GM19468 (cell line): ENCODE data around the gene CRADD.
"Not testable (repeated sequence)": the region's sequence is repeated elsewhere in the genome, so short reads cannot be mapped to it uniquely, and the experiment has no call there.

Experiments used
- ATAC-seq: cut with Tn5 transposase; IDR thresholded peaks from one replicate; pipeline ENCODE4 v1.9.1; 2021; ENCODE audit warnings: mild to moderate bottlenecking, moderate library complexity, moderate number of reproducible peaks; ENCODE audit not compliant: unreplicated experiment; ENCODE audit errors: extremely low read depth

CRADD gene

DNA sequence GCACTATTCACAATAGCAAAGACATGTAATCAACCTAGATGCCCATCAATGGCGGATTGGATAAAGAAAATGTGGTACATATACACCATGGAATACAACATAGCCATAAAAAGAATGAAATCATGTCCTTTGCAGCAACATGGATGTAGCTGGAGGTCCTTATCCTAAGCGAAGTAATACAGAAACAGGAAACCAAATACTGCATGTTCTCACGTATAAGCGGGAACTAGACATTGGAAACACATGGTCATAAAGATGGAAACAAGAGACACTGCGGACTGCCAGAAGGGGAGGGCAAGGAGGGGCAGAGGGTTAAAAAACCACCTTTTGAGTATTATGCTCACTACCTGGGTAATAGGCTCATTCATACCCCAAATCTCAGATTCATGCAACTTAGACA, 237.1 kb downstream of the CRADD start:
- ATAC-seq = no peak

DNA sequence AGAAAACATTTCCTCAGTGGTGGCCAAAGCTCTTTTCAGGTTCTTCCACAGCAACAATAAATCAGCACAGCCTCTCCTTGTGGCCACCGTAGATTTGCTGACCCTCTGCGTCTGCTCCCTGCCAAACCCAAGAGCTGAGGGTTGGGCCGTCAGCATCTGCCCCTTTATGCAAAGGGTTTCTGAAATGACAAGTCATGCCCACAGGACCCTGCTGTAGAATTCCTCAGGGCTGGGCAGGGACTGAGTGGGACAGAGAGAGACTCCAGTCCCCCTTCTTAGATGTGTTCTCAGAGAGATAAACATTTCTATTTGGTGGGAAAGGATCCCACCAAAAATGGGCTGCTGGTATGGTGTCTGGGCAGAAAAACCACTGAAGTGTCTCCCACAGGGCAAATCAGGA, 238.2 kb downstream of the CRADD start:
- no peak for ATAC-seq

DNA sequence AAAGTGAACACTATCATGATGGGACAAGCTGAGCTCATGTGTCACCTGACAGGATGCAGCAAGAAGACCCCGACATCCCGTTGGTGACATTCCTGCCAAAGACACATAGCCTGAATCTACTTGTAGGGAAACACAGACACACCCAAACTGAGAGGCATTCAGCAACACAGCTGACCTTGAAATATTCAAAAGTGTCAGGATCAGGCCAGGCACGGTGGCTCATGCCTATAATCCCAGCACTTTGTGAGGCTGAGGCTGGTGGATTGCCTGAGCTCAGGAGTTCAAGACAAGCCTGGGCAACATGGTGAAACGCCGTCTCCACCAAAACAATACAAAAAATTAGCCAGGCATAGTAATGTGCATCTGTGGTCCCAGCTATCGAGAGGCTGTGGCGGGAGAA, 239.2 kb downstream of the CRADD start:
- ATAC-seq = no peak

DNA sequence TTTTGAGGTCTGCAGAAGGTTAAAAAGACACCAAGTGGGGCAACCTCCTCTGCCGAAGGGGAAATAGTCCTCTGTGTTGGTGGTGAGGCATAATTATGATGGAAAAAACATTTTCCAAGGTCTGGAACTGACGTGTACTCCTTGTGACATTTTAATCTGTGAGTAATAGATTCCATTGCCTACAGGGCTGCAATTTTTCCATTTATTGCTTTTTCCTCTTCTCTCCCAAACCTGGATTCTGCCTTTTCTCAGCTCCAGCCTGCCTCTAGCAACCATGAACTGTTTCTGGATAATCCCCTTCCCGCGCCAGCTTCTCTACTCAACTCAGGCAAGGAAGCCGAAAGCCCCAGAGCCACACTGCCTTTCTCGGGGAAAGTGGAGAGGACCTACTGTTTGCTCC, 241.1 kb downstream of the CRADD start:
- ATAC-seq = no peak

GRCh38 chr12:93918900-93919299, 241.7 kb downstream of the CRADD start:
- ATAC-seq = no peak

DNA sequence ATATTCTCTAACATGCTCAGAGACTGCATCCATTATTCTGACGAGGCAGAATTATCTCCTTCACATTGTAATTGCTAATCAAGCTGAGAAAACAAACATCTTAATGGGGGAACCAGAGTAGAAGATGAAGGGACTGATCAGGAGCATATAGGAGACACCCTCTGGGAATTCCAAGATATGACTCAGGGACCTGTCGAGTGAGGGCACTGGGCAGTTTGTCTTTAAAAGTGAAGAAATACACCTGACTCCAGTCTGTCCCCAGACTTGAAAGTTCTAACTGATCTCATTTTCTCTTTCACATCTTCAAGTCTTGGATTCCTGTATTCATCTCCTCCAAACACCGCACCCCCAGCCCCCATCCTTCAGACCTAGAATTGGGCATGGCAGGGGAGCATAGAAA, 244.3 kb downstream of the CRADD start:
- ATAC-seq = no peak

- ATAC-seq = no peak
These were observed 245.4 kb downstream of the CRADD start for GRCh38 chr12:93922583-93923006.

DNA sequence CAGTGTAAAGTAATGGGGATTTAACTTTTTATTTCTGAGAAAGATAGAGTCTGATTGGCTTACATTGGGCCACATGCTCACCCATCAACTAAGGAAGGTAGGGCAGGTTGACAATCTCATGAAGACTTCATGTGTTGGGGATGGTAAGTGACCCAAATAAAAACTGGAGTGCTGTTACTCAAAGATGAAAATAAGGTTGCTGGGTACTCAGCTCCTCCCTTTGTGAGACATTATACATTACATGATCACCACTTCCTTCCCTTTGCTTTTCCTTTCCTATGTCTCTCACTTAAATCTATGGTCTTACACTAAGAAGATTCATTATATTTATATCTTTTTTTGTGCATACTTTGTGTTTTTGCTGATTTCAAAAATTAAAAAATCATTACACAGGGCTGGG, 247.2 kb downstream of the CRADD start:
- no peak for ATAC-seq

GRCh38 chr12:93925585-93926205, 248.5 kb downstream of the CRADD start:
- no peak for ATAC-seq

DNA sequence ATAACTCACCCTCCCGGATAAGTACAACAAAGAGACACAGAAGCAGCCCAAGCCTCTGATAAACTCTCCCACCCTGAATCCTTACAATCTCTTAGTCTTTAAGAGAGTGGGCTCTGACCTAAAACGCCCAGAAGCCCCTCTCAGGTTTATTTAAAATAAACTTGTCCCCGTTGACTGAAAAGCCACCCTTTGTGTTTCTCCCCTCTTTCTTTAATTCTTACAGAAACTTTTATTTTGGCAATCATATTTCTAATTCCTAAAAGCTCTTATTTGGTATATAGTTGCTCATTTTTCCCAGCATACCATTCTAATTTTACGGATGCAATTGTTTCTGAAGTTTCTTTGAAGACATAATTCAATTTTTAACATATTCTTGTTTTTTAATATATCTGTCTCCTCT, 249.1 kb downstream of the CRADD start:
- ATAC-seq = no peak

- not testable (repeated sequence) for ATAC-seq
These were observed 251.9 kb downstream of the CRADD start for GRCh38 chr12:93929081-93929480.

DNA sequence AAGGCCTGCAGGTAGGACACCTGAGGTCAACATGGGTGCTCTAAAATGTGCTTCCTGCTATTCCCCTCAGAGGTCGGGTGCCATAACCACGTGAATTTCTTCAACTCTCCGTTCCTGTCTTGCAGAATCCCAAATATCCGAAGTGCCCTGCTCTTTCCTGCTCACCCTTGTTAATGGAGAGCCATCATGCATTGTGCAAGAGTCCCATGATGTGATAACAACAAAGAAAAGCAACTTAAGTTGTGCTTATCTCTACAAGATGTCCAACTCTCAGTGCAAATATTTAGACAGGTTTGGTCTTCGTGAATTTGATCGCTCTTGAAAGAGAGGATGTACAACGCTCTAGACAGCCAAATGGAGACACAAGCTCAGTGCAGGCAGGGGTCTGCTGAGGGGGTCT, 260.6 kb downstream of the CRADD start:
- ATAC-seq = no peak

GRCh38 chr12:93938317-93938716, 261.1 kb downstream of the CRADD start:
- no peak for ATAC-seq

- no peak for ATAC-seq
These were observed 261.8 kb downstream of the CRADD start for GRCh38 chr12:93938931-93939330.

DNA sequence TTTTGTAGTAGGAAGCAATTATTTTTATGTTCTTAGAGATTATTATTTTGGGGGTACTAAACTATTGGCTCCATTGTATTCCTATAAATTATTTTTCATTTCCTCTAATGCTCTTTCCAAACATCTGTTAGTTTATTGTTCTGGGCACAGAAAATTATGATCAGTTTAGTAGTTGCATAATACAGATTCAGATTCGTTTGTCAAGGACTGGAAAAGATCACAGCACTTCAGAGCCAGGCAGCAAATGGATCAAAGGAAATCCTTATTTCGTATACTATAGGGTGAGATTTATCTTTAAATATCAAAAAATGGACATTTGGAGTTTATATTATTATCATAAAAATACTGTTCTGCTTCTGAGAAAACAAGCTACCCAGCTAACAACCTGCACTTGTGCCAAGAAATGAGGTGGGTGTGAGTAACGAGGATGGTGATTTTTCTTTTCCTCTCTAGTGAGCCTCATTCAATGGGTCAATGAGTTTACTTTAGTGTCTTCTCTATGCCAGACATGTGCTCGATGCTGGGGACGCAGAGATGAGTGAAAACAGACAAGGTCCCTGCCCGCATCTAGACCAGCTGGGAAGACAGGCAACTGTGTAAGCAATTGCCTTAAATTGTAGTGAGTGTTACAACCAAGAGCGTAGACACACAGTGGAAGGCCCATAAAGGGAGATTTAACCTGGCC, 262.6 kb downstream of the CRADD start:
- no peak for ATAC-seq

GRCh38 chr12:93943780-93944179, 266.6 kb downstream of the CRADD start:
- no peak for ATAC-seq

- ATAC-seq = no peak
These were observed 267.0 kb downstream of the CRADD start for GRCh38 chr12:93944201-93944600.
